GM12874 (cell line): ENCODE data around the gene TOP3A.

ENCODE experiments used
- CTCF ChIP-seq: IDR thresholded peaks from 2 replicates; pipeline ENCODE4 v1.5.1; 2011; ENCODE audit warnings: low read depth, mild to moderate bottlenecking, control low read depth, low read length, moderate library complexity; ENCODE audit not compliant: insufficient read depth

The TOP3A gene

GRCh38 chr17:18356624-18357023 lies 41.8 kb upstream of the TOP3A start:
- TF ChIP-seq CTCF, result no peak

GRCh38 chr17:18353541-18353940 lies 38.7 kb upstream of the TOP3A start:
- TF ChIP-seq CTCF, result no peak

GRCh38 chr17:18344021-18344420 lies 29.2 kb upstream of the TOP3A start:
- TF ChIP-seq CTCF, result no peak

- TF ChIP-seq CTCF, result no peak
Measured at GRCh38 chr17:18339933-18340332, 25.1 kb upstream of the TOP3A start.

GRCh38 chr17:18332909-18333489 lies 18.2 kb upstream of the TOP3A start:
- TF ChIP-seq CTCF, result no peak

GRCh38 chr17:18331879-18332278 lies 17.1 kb upstream of the TOP3A start:
- TF ChIP-seq CTCF, result no peak

- no peak for TF ChIP-seq CTCF
Measured at GRCh38 chr17:18328643-18329204, 13.9 kb upstream of the TOP3A start.
